Esophagus squamous epithelium (tissue), 5 donors: Measurements from ENCODE around the gene CHST1. TPM values are rescaled to one million over a fixed set of nuclear protein-coding genes. Genes with fewer than 3 reads are reported as not detected.

Experiments used
- DNase-seq: peaks from one replicate; lab custom pipeline; 2025; lab: John Stamatoyannopoulos, UW
- H3K27ac ChIP-seq, 4 donors: fragments of 200-600 bp; sonication (generic); one replicate each; pipeline ENCODE4 v1.5.1; 2016 to 2019; ENCODE audit warnings: mild to moderate bottlenecking in 1 of 4
- H3K27me3 ChIP-seq, 4 donors: fragments of 200-600 bp; sonication (generic); 1 replicate in 3 of 4; 2 replicates in 1 of 4; pipeline versions ENCODE4 v1.5.1 to v1.6.0; 2017 to 2021; ENCODE audit warnings: antibody characterized with exemption in 1 of 4
- H3K36me3 ChIP-seq, 3 donors: fragments of 200-600 bp; sonication (generic); one replicate each; pipeline ENCODE4 v1.5.1; 2016 to 2019
- H3K4me1 ChIP-seq, 3 donors: fragments of 200-600 bp; sonication (generic); one replicate each; pipeline ENCODE4 v1.5.1; 2017 to 2019
- H3K4me3 ChIP-seq, 4 donors: fragments of 200-600 bp; sonication (generic); 1 replicate in 3 of 4; 2 replicates in 1 of 4; pipeline ENCODE4 v1.5.1; 2016 to 2019; ENCODE audit warnings: mild to moderate bottlenecking in 2 of 4, moderate library complexity in 1 of 4
- H3K9me3 ChIP-seq, 3 donors: fragments of 200-600 bp; sonication (generic); one replicate each; pipeline ENCODE4 v1.5.1; 2016 to 2019
- CTCF ChIP-seq, 6 experiments: fragments of 450-650 bp in 4 of 6; fragments of 200-600 bp in 2 of 6; sonication (generic) in 2 of 6; IDR thresholded peaks; one replicate each; pipeline ENCODE4 v1.5.1; 2016 to 2019; ENCODE audit warnings: antibody characterized with exemption in 6 of 6, mild to moderate bottlenecking in 4 of 6, moderate library complexity in 4 of 6
- POLR2A ChIP-seq, 4 donors: fragments of 450-650 bp; IDR thresholded peaks; one replicate each; pipeline ENCODE4 v1.6.1; 2017; ENCODE audit warnings: antibody characterized with exemption in 4 of 4, mild to moderate bottlenecking in 4 of 4, moderate library complexity in 3 of 4
- WGBS, 2 donors: methylation state at CpG; one replicate each; pipeline ENCODE4 v1.1.5; 2018; 5-methylcytosine and 5-hydroxymethylcytosine counted together
- intact Hi-C: fragments of 100-400 bp; cut with DNase I; formaldehyde crosslinking; loops from one replicate; pipeline ENCODE4 v1.15.0; 2022
- total RNA-seq, 4 donors: library from RNA; depleted of rRNA; stranded (reverse); fragments of >200 nt; gene quantifications; one replicate each; pipeline ENCODE4 v1.1.0, GENCODE V29; 2016
- donor health status: DM: yes; HTN: yes; CAD: no.

Gene CHST1
- total RNA-seq, 4 donors from 2014 or later: 0.27 to 2.7 (median 0.70) TPM

DNA sequence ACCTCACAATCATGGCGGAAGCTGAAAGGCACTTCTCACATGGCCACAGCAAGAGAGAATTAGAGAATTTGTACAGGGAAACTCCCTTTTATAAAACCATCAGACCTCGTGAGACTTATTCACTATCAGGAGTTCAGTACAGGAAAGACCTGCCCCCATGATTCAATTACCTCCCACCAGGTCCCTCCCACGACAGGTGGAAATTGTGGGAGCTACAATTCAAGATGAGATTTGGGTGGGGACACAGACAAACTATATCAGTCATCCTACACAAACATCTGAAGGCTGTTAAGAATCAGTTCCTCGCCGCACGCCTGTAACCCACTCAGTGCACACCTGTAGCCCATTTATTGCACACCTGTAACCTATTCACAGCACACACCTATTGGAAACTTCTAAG lies 39.8 kb downstream of the CHST1 start:
- intact Hi-C loops: no loop called here
- H3K9me3 ChIP-seq: peaks cover 0 to 8% (median 8%) of the 10 kb centered on the region in 3 donors
- 79 to 83% methylated on average over 6 of the region's 6 CpGs for WGBS, 2 donors
- H3K27ac ChIP-seq: no peak overlapping the region
- no peaks in the 10 kb centered on the region for H3K36me3 ChIP-seq
- H3K4me3 ChIP-seq: no peak overlapping the region
- TF ChIP-seq POLR2A (IDR thresholded peaks at IDR 0.05): no peak
- no peak for TF ChIP-seq CTCF (IDR thresholded peaks at IDR 0.05)
- peaks cover 0 to 50% (median 0%) of the 10 kb centered on the region in 4 donors for H3K27me3 ChIP-seq
- DNase-seq: no peak
- H3K4me1 ChIP-seq: no peaks in the 10 kb centered on the region

- DNase-seq: no peak
- H3K9me3 ChIP-seq: peaks cover 0 to 16% (median 8%) of the 10 kb centered on the region in 3 donors
Measured at GRCh38 chr11:45624095-45624494, 41.3 kb downstream of the CHST1 start.

DNA sequence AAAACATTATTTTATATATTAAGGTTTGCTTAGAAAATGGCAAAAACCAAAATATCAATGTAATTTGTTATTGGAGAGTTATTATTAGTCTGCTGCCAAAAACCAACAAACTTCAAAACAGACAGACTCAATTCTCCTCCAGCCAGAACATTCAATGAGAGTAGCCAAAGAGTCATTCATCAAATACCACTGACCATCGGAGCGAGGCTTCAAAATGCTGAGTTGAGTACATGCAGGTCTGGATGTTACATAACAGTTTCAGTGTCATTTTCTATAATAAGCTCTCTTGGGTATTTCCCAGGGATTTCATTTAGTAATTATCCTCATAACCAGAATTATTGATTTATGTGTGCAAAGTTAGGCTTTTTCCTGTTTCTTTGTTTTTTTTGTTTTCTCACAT lies 42.6 kb downstream of the CHST1 start:
- no peaks in the 10 kb centered on the region for H3K4me1 ChIP-seq
- TF ChIP-seq POLR2A (IDR thresholded peaks at IDR 0.05) (no peak), CTCF (IDR thresholded peaks at IDR 0.05) (no peak)
- intact Hi-C loops: no loop called here
- no peak for DNase-seq
- no peak overlapping the region for H3K27ac ChIP-seq
- peaks cover 0 to 16% (median 8%) of the 10 kb centered on the region in 3 donors for H3K9me3 ChIP-seq
- peaks cover 0 to 63% (median 0%) of the 10 kb centered on the region in 4 donors for H3K27me3 ChIP-seq
- no peak overlapping the region for H3K4me3 ChIP-seq
- no peaks in the 10 kb centered on the region for H3K36me3 ChIP-seq
- WGBS, 2 donors: 50 to 67% methylated on average over 2 of the region's 2 CpGs

More at GRCh38 chr11:45624095-45624494, 41.3 kb downstream of the CHST1 start:
- intact Hi-C loops: no loop called here
- no peak overlapping the region for H3K4me3 ChIP-seq
- no peaks in the 10 kb centered on the region for H3K36me3 ChIP-seq
- TF ChIP-seq CTCF (IDR thresholded peaks at IDR 0.05): no peak
- no peak for TF ChIP-seq POLR2A (IDR thresholded peaks at IDR 0.05)
- WGBS, 2 donors: 50% methylated on average over 1 of the region's 2 CpGs; no CpG with 5 or more reads in 1 of the 2 donors
- no peak overlapping the region for H3K27ac ChIP-seq
- no peaks in the 10 kb centered on the region for H3K4me1 ChIP-seq
- peaks cover 0 to 57% (median 0%) of the 10 kb centered on the region in 4 donors for H3K27me3 ChIP-seq

- no peak for DNase-seq
- Histone ChIP-seq H3K4me3 (no peak overlapping the region), H3K4me1 (no peaks in the 10 kb centered on the region), H3K27me3 (peaks cover 0 to 63% (median 0%) of the 10 kb centered on the region in 4 donors), H3K36me3 (no peaks in the 10 kb centered on the region), H3K27ac (no peak overlapping the region), H3K9me3 (peaks cover 0 to 16% (median 8%) of the 10 kb centered on the region in 3 donors)
- intact Hi-C loops: no loop called here
- 73 to 78% methylated on average over 2 of the region's 2 CpGs for WGBS, 2 donors
- TF ChIP-seq POLR2A (IDR thresholded peaks at IDR 0.05) (no peak), CTCF (IDR thresholded peaks at IDR 0.05) (no peak)
Measured at GRCh38 chr11:45622283-45622682, 43.1 kb downstream of the CHST1 start.

- WGBS, 2 donors: 50% methylated on average over 1 of the region's 1 CpG
- Histone ChIP-seq H3K9me3 (peaks cover 0 to 16% (median 8%) of the 10 kb centered on the region in 3 donors), H3K27me3 (peaks cover 0 to 68% (median 0%) of the 10 kb centered on the region in 4 donors), H3K4me3 (no peak overlapping the region), H3K36me3 (no peaks in the 10 kb centered on the region), H3K4me1 (no peaks in the 10 kb centered on the region), H3K27ac (no peak overlapping the region)
- TF ChIP-seq CTCF (IDR thresholded peaks at IDR 0.05) (no peak), POLR2A (IDR thresholded peaks at IDR 0.05) (no peak)
- no peak for DNase-seq
- intact Hi-C loops: no loop called here
Measured at GRCh38 chr11:45621588-45621987, 43.8 kb downstream of the CHST1 start.
